ENCODE results near the gene TFAP2A.

Gene TFAP2A

GRCh38 chr6:10411971-10412460, 2.9 kb downstream of the TFAP2A start (continued):
- TF ChIP-seq GFI1B (tag by site-specific recombination; IDR thresholded peaks at IDR 0.05), result no peak

- H3K4me1 ChIP-seq (ENCODE audit: control insufficient read depth, insufficient read depth, low read length), result peaks cover 22% of the 10 kb centered on the region
- H3K9me3 ChIP-seq (ENCODE audit: control insufficient read depth, insufficient read depth, low read depth, low read length), result no peaks in the 10 kb centered on the region
- H3K27ac ChIP-seq (ENCODE audit: extremely low read depth, low read depth, low read length), result peak overlapping the region; percentile 99
- ChIA-PET POLR2A (interaction anchor here (0.6 to 5.5 kb wide), 5 partner anchors 7 to 378 kb away, joined by 4 to 112 read pairs (median 7); no protein-coding TSS in a partner anchor), CTCF (interaction anchor here (0.6 to 0.8 kb wide), 2 partner anchors 60 to 944 kb away, joined by 3 read pairs; no protein-coding TSS in a partner anchor)
- no peak for TF ChIP-seq HOXA7 (CRISPR knock-in tag; IDR thresholded peaks at IDR 0.05; ENCODE audit: borderline replicate concordance)
- peak; percentile 52 for TF ChIP-seq PATZ1 (tag by site-specific recombination; IDR thresholded peaks at IDR 0.05)
- 0 out of 2 replicates have a peak, but pooled peaks have one; percentile 26 for TF ChIP-seq YY1 (tag by site-specific recombination; IDR thresholded peaks at IDR 0.05)
- TF ChIP-seq ZBTB8A (tag by site-specific recombination; IDR thresholded peaks at IDR 0.05), result peak; percentile 90
- 0 out of 2 replicates have a peak, but pooled peaks have one; percentile 26 for TF ChIP-seq SP7 (tag by site-specific recombination; IDR thresholded peaks at IDR 0.05)
- peak; percentile 89 for TF ChIP-seq ZBTB26 (tag by site-specific recombination; optimal IDR thresholded peaks at IDR 0.05)
- TF ChIP-seq ZNF791 (tag by site-specific recombination; IDR thresholded peaks at IDR 0.05), result no peak
- 0 out of 2 replicates have a peak, but pooled peaks have one; percentile 17 for TF ChIP-seq ZNF2 (tag by site-specific recombination; IDR thresholded peaks at IDR 0.05)
- peak; percentile 39 for TF ChIP-seq ZNF335 (tag by site-specific recombination; conservative IDR thresholded peaks at IDR 0.05)
- TF ChIP-seq GLIS2 (tag by site-specific recombination; IDR thresholded peaks at IDR 0.05), result peak; percentile 58
- TF ChIP-seq ZBTB17 (tag by site-specific recombination; IDR thresholded peaks at IDR 0.05), result peak; percentile 90
- TF ChIP-seq ZBTB10 (tag by site-specific recombination; IDR thresholded peaks at IDR 0.05), result no peak
- peak overlapping the region; percentile 88 for H3K4me3 ChIP-seq (ENCODE audit: low read depth, low read length)
- peaks cover 0 to 24% of the 10 kb centered on the region in 2 experiments; a peak in 1 of 3 replicates for H3K36me3 ChIP-seq (ENCODE audit: control insufficient read depth in 2 of 2, insufficient read depth in 1 of 2, low read length in 2 of 2)
Observed at GRCh38 chr6:10411131-10411970, 3.5 kb downstream of the TFAP2A start.

- CTCF ChIA-PET, result interaction anchor here (0.5 to 2.2 kb wide), 4 partner anchors 19 to 1428 kb away, joined by 3 to 8 read pairs (median 3); no protein-coding TSS in a partner anchor
- Histone ChIP-seq H3K4me1 (ENCODE audit: control insufficient read depth, insufficient read depth, low read length) (peaks cover 31% of the 10 kb centered on the region), H3K4me3 (ENCODE audit: low read depth, low read length) (peak overlapping the region; percentile 88), H3K9me3 (ENCODE audit: control insufficient read depth, insufficient read depth, low read depth, low read length) (no peaks in the 10 kb centered on the region), H3K27ac (ENCODE audit: extremely low read depth, low read depth, low read length) (peak overlapping the region; percentile 99), H3K36me3 (ENCODE audit: control insufficient read depth in 2 of 2, insufficient read depth in 1 of 2, low read length in 2 of 2) (peaks cover 3 to 34% of the 10 kb centered on the region in 2 experiments; a peak in 2 of 3 replicates)
- POLR2A ChIA-PET, result interaction anchor here (0.6 to 5.5 kb wide), 9 partner anchors 8 to 310 kb away, joined by 3 to 112 read pairs (median 5); no protein-coding TSS in a partner anchor
- peak; percentile 27 for TF ChIP-seq ZBTB26 (tag by site-specific recombination; optimal IDR thresholded peaks at IDR 0.05)
- peak; percentile 6; the same call in 1 of the 2 replicates for TF ChIP-seq ZFHX2 (tag by site-specific recombination; conservative IDR thresholded peaks at IDR 0.05)
- no peak for TF ChIP-seq ZNF549 (tag by site-specific recombination; IDR thresholded peaks at IDR 0.05)
- TF ChIP-seq GLIS2 (tag by site-specific recombination; IDR thresholded peaks at IDR 0.05), result peak; percentile 31; the same call in 1 of the 2 replicates
- peak; percentile 63; the same call in 1 of the 2 replicates for TF ChIP-seq HIC1 (tag by site-specific recombination; IDR thresholded peaks at IDR 0.05)
Observed at GRCh38 chr6:10410207-10411050, 4.4 kb downstream of the TFAP2A start.

Measured in HEK293 (cell line).